Psoas muscle (tissue), 8 donors: Measurements from ENCODE around the gene FAM9B. TPM values are rescaled to one million over a fixed set of nuclear protein-coding genes. Genes with fewer than 3 reads are reported as not detected.

Experiments used
- ATAC-seq, 4 donors: fragments of 200-7000 bp; cut with Tn5 transposase; one replicate each; pipeline ENCODE4 v1.9.1; 2020; ENCODE audit warnings: moderate library complexity in 3 of 4, mild to moderate bottlenecking in 2 of 4
- DNase-seq, 2 donors: peaks; one replicate each; pipeline ENCODE4 v3.0.0-alpha.2; 2020
- H3K27ac ChIP-seq: fragments of 200-600 bp; one replicate; pipeline ENCODE4 v1.8.0; 2022
- H3K27me3 ChIP-seq, 3 donors: fragments of 200-600 bp in 1 of 3; one replicate each; pipeline versions ENCODE4 v1.6.1 to v1.8.0; 2013 to 2022; ENCODE audit warnings: low read length in 2 of 3, mild to moderate bottlenecking in 2 of 3, moderate library complexity in 1 of 3; ENCODE audit not compliant: insufficient read depth in 3 of 3
- H3K36me3 ChIP-seq, 2 donors: fragments of 200-600 bp in 1 of 2; one replicate each; pipeline versions ENCODE4 v1.6.1 to v1.8.0; 2013 to 2022; ENCODE audit warnings: low read depth in 1 of 2, mild to moderate bottlenecking in 1 of 2, moderate library complexity in 1 of 2; ENCODE audit not compliant: insufficient read depth in 1 of 2
- H3K4me1 ChIP-seq: fragments of 200-600 bp; one replicate; pipeline ENCODE4 v1.8.0; 2022
- H3K4me3 ChIP-seq: fragments of 200-600 bp; one replicate; pipeline ENCODE4 v1.8.0; 2022; ENCODE audit warnings: mild to moderate bottlenecking
- H3K9me3 ChIP-seq: fragments of 200-600 bp; one replicate; pipeline ENCODE4 v1.8.0; 2022
- WGBS, 3 donors: extraction: QIAGEN DNeasy Blood & Tissue Kit; methylation state at CpG; one replicate each; pipeline versions ENCODE4 v1.1.6 to v1.1.7; 2013; 5-methylcytosine and 5-hydroxymethylcytosine counted together
- intact Hi-C, 2 donors: fragments of 100-400 bp; cut with DNase I; formaldehyde crosslinking; loops; one replicate each; pipeline versions ENCODE4 v1.11.0 to v1.14.2; 2022
- polyA plus RNA-seq, 3 donors: library from polyadenylated mRNA; stranded (reverse); fragments of 200-250 nt; gene quantifications; one replicate each; pipeline ENCODE4 v1.2.3, GENCODE V29; 2013
- total RNA-seq, 4 donors: library from RNA; stranded (reverse); fragmentation: NEBNext Ultra II Directional in 2 of 4; extraction: Animal tissue kit (Norgen Biotek cat#: 25700) in 2 of 4; gene quantifications; one replicate each; pipeline versions ENCODE4 v1.2.1 to v1.2.4, GENCODE V29; 2021 to 2023
- TF ChIP-seq, protein P1 (sequence below): fragments of 200-600 bp; IDR thresholded peaks from one replicate; pipeline ENCODE4 v1.8.0; 2022; ENCODE audit warnings: antibody characterized with exemption
- donor health status: healthy with polysubstance abuse.
- donor health status: DM: no; HTN: no; CAD: no; lungs with moderate emphysema.
- donor health status: Bipolar disorder and iron deficiency.
- donor health status: healthy.
- donor health status: DM: yes; HTN: yes; CAD: no.
- donor health status: DM: no; HTN: no; CAD: no.
- donor health status: DM: no; HTN: no; CAD: no.
- donor health status: DM: yes; HTN: yes; CAD: no.

Gene FAM9B
- total and polyA plus RNA-seq, 7 donors: not detected

DNA sequence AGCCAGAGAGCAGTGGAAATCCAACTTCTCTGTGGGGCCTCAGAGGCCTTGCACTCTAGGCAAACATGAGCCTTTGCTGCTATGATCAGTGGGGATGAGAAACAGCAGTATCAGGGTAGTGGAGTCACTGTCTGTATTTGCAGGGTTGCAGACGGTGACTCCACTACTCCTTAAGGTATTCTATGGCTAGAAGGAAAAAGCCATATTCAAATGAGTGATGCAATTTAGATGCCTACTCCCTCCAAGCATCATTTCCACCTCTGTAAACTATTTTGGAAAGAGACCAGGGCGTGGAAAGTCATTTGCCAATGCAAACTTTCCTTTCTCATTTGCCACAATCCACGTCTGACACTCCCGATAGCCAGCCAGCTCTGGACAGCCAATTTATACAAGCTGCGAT is 35.6 kb upstream of the FAM9B start:
- no peak overlapping the region for H3K4me3 ChIP-seq
- TF ChIP-seq, protein P1, sequence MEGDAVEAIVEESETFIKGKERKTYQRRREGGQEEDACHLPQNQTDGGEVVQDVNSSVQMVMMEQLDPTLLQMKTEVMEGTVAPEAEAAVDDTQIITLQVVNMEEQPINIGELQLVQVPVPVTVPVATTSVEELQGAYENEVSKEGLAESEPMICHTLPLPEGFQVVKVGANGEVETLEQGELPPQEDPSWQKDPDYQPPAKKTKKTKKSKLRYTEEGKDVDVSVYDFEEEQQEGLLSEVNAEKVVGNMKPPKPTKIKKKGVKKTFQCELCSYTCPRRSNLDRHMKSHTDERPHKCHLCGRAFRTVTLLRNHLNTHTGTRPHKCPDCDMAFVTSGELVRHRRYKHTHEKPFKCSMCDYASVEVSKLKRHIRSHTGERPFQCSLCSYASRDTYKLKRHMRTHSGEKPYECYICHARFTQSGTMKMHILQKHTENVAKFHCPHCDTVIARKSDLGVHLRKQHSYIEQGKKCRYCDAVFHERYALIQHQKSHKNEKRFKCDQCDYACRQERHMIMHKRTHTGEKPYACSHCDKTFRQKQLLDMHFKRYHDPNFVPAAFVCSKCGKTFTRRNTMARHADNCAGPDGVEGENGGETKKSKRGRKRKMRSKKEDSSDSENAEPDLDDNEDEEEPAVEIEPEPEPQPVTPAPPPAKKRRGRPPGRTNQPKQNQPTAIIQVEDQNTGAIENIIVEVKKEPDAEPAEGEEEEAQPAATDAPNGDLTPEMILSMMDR: no peak
- H3K27me3 ChIP-seq: peaks cover 0 to 4% (median 0%) of the 10 kb centered on the region in 3 donors
- no peak for ATAC-seq
- no peak overlapping the region for H3K27ac ChIP-seq
- no peaks in the 10 kb centered on the region for H3K4me1 ChIP-seq
- DNase-seq: no peak
- no peaks in the 10 kb centered on the region for H3K9me3 ChIP-seq
- no peaks in the 10 kb centered on the region for H3K36me3 ChIP-seq
- 77 to 91% (median 90%) methylated on average over 5 of the region's 5 CpGs for WGBS, 3 donors
- intact Hi-C loops: no loop called here

DNA sequence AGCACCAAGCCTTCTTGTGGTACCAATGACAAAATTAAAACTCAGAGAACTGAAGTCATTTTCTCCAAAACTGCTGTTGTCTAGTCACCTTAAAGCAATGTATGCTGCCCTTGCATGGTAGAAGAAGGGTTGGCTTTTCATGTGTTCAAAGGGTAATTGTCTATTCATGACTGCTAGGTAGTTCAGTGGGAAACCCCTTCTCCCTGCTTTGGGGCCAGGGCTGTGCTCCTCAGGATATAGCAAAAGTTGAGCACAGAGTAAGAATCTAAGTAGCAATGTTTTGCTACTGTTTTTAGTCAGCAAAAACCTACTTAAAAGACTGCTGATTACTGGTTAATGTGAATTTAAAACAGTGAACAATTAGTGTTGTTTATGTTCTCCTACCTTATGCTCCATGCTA is 30.8 kb upstream of the FAM9B start:
- Histone ChIP-seq H3K27ac (no peak overlapping the region), H3K4me1 (no peaks in the 10 kb centered on the region), H3K4me3 (no peak overlapping the region), H3K27me3 (peaks cover 0 to 3% (median 0%) of the 10 kb centered on the region in 3 donors), H3K9me3 (no peaks in the 10 kb centered on the region), H3K36me3 (no peaks in the 10 kb centered on the region)
- no peak for DNase-seq
- intact Hi-C loops: no loop called here
- TF ChIP-seq, protein P1: no peak
- no peak for ATAC-seq

GRCh38 chrX:9062641-9063040 is 28.7 kb upstream of the FAM9B start:
- no peaks in the 10 kb centered on the region for H3K27me3 ChIP-seq
- no peaks in the 10 kb centered on the region for H3K9me3 ChIP-seq
- TF ChIP-seq, protein P1: no peak
- no peak overlapping the region for H3K4me3 ChIP-seq
- H3K4me1 ChIP-seq: no peaks in the 10 kb centered on the region
- no peak overlapping the region for H3K27ac ChIP-seq
- DNase-seq (no peak), ATAC-seq (no peak)
- no peaks in the 10 kb centered on the region for H3K36me3 ChIP-seq
- 12 to 23% (median 14%) methylated on average over 3 of the region's 3 CpGs for WGBS, 3 donors
- intact Hi-C loops: no loop called here

GRCh38 chrX:9055354-9055753 is 21.4 kb upstream of the FAM9B start:
- TF ChIP-seq, protein P1: no peak
- no peak for ATAC-seq
- no peaks in the 10 kb centered on the region for H3K4me1 ChIP-seq
- H3K4me3 ChIP-seq: no peak overlapping the region
- H3K27me3 ChIP-seq: no peaks in the 10 kb centered on the region
- no peak for DNase-seq
- intact Hi-C loops: no loop called here
- WGBS, 3 donors: 71 to 89% (median 78%) methylated on average over 2 of the region's 2 CpGs
- H3K36me3 ChIP-seq: no peaks in the 10 kb centered on the region
- no peak overlapping the region for H3K27ac ChIP-seq
- no peaks in the 10 kb centered on the region for H3K9me3 ChIP-seq

GRCh38 chrX:9052081-9052480 is 18.2 kb upstream of the FAM9B start:
- DNase-seq: no peak
- TF ChIP-seq, protein P1: no peak
- peaks cover 0 to 4% (median 0%) of the 10 kb centered on the region in 3 donors for H3K27me3 ChIP-seq
- ATAC-seq: no peak
- no peak overlapping the region for H3K27ac ChIP-seq
- intact Hi-C loops: no loop called here
- H3K4me3 ChIP-seq: no peak overlapping the region
- H3K36me3 ChIP-seq: no peaks in the 10 kb centered on the region
- 83 to 92% (median 83%) methylated on average over 3 of the region's 3 CpGs for WGBS, 3 donors
- no peaks in the 10 kb centered on the region for H3K9me3 ChIP-seq
- H3K4me1 ChIP-seq: no peaks in the 10 kb centered on the region
